ENCODE results near the gene MLEC. TPM values are rescaled to one million over a fixed set of nuclear protein-coding genes. Genes with fewer than 3 reads are reported as not detected.

MLEC gene
- total and polyA plus RNA-seq, 2 donors (not counting 1 experiment from before 2014, with no cell fraction given), result 56.4 to 120 TPM

GRCh38 chr12:120674097-120674636 is 12.8 kb upstream of the MLEC start:
- Histone ChIP-seq H3K4me1 (ENCODE audit: control insufficient read depth, extremely low read depth, insufficient read depth, low read length) (no peaks in the 10 kb centered on the region), H3K79me2 (ENCODE audit: control insufficient read depth, insufficient read depth, low read length) (no peaks in the 10 kb centered on the region), H3K27me3 (ENCODE audit: control insufficient read depth, insufficient read depth, low read length) (peaks cover 4% of the 10 kb centered on the region), H3K4me2 (ENCODE audit: extremely low read depth, insufficient read depth, low read length) (no peak overlapping the region), H3K9ac (ENCODE audit: insufficient read depth, low read length) (no peak overlapping the region), H2AFZ (ENCODE audit: low read length) (no peak overlapping the region), H4K20me1 (ENCODE audit: control insufficient read depth, extremely low read depth, insufficient read depth, low read length) (no peaks in the 10 kb centered on the region), H3K4me3 (replicated peaks in 1 of 4; ENCODE audit: control extremely low read depth in 1 of 4, insufficient read depth in 1 of 4, low read depth in 3 of 4, low read length in 4 of 4) (no peak overlapping the region), H3K27ac (ENCODE audit: insufficient read depth, low read length) (no peak overlapping the region), H3K9me3 (ENCODE audit: control insufficient read depth, insufficient read depth, low read depth, low read length) (no peaks in the 10 kb centered on the region), H3K36me3 (ENCODE audit: control insufficient read depth, insufficient read depth, low read length) (no peaks in the 10 kb centered on the region)
- TF ChIP-seq CTCF (conservative IDR thresholded peaks at IDR 0.05 in 1 of 2, IDR thresholded peaks at IDR 0.05 in 1 of 2; ENCODE audit: low read depth in 1 of 2, low read length in 2 of 2) (no peak), EZH2 (IDR thresholded peaks at IDR 0.05; ENCODE audit: low read length, missing control alignments) (no peak)
- no peak for DNase-seq (ENCODE audit: low read depth in 2 of 2)

- Histone ChIP-seq H3K4me1 (ENCODE audit: control insufficient read depth, extremely low read depth, insufficient read depth, low read length) (no peaks in the 10 kb centered on the region), H3K27me3 (ENCODE audit: control insufficient read depth, insufficient read depth, low read length) (no peaks in the 10 kb centered on the region), H3K79me2 (ENCODE audit: control insufficient read depth, insufficient read depth, low read length) (no peaks in the 10 kb centered on the region), H2AFZ (ENCODE audit: low read length) (no peak overlapping the region), H3K4me3 (replicated peaks in 1 of 4; ENCODE audit: control extremely low read depth in 1 of 4, insufficient read depth in 1 of 4, low read depth in 3 of 4, low read length in 4 of 4) (no peak overlapping the region), H3K9me3 (ENCODE audit: control insufficient read depth, insufficient read depth, low read depth, low read length) (no peaks in the 10 kb centered on the region), H4K20me1 (ENCODE audit: control insufficient read depth, extremely low read depth, insufficient read depth, low read length) (no peaks in the 10 kb centered on the region), H3K27ac (ENCODE audit: insufficient read depth, low read length) (no peak overlapping the region), H3K4me2 (ENCODE audit: extremely low read depth, insufficient read depth, low read length) (no peak overlapping the region), H3K36me3 (ENCODE audit: control insufficient read depth, insufficient read depth, low read length) (no peaks in the 10 kb centered on the region), H3K9ac (ENCODE audit: insufficient read depth, low read length) (no peak overlapping the region)
- DNase-seq (ENCODE audit: low read depth in 2 of 2), result peak in 1 of 2 donors; percentile 13
- TF ChIP-seq EZH2 (IDR thresholded peaks at IDR 0.05; ENCODE audit: low read length, missing control alignments) (no peak), CTCF (conservative IDR thresholded peaks at IDR 0.05 in 1 of 2, IDR thresholded peaks at IDR 0.05 in 1 of 2; ENCODE audit: low read depth in 1 of 2, low read length in 2 of 2) (no peak)
These were observed 9.0 kb upstream of the MLEC start for GRCh38 chr12:120677765-120678473.

- H3K79me2 ChIP-seq (ENCODE audit: control insufficient read depth, insufficient read depth, low read length), result no peaks in the 10 kb centered on the region
- H2AFZ ChIP-seq (ENCODE audit: low read length), result no peak overlapping the region
- H3K4me2 ChIP-seq (ENCODE audit: extremely low read depth, insufficient read depth, low read length), result no peak overlapping the region
- H3K4me3 ChIP-seq (replicated peaks in 1 of 4; ENCODE audit: control extremely low read depth in 1 of 4, insufficient read depth in 1 of 4, low read depth in 3 of 4, low read length in 4 of 4), result no peak overlapping the region
- no peaks in the 10 kb centered on the region for H3K36me3 ChIP-seq (ENCODE audit: control insufficient read depth, insufficient read depth, low read length)
- no peaks in the 10 kb centered on the region for H3K27me3 ChIP-seq (ENCODE audit: control insufficient read depth, insufficient read depth, low read length)
- no peaks in the 10 kb centered on the region for H3K4me1 ChIP-seq (ENCODE audit: control insufficient read depth, extremely low read depth, insufficient read depth, low read length)
- TF ChIP-seq EZH2 (IDR thresholded peaks at IDR 0.05; ENCODE audit: low read length, missing control alignments), result no peak
- no peak for TF ChIP-seq CTCF (conservative IDR thresholded peaks at IDR 0.05 in 1 of 2, IDR thresholded peaks at IDR 0.05 in 1 of 2; ENCODE audit: low read depth in 1 of 2, low read length in 2 of 2)
- no peak for DNase-seq (ENCODE audit: low read depth in 2 of 2)
- H4K20me1 ChIP-seq (ENCODE audit: control insufficient read depth, extremely low read depth, insufficient read depth, low read length), result no peaks in the 10 kb centered on the region
- H3K27ac ChIP-seq (ENCODE audit: insufficient read depth, low read length), result no peak overlapping the region
- H3K9me3 ChIP-seq (ENCODE audit: control insufficient read depth, insufficient read depth, low read depth, low read length), result no peaks in the 10 kb centered on the region
- H3K9ac ChIP-seq (ENCODE audit: insufficient read depth, low read length), result no peak overlapping the region
These were observed 8.4 kb upstream of the MLEC start for GRCh38 chr12:120678572-120678971.
